Measurements from ENCODE around the gene HGFAC. TPM values are rescaled to one million over a fixed set of nuclear protein-coding genes. Genes with fewer than 3 reads are reported as not detected.

The HGFAC gene
- 0.07 to 0.31 TPM (median 0.19 TPM) in 5 replicates for total RNA-seq (2022; extraction: Qiagen RNA extraction)

DNA sequence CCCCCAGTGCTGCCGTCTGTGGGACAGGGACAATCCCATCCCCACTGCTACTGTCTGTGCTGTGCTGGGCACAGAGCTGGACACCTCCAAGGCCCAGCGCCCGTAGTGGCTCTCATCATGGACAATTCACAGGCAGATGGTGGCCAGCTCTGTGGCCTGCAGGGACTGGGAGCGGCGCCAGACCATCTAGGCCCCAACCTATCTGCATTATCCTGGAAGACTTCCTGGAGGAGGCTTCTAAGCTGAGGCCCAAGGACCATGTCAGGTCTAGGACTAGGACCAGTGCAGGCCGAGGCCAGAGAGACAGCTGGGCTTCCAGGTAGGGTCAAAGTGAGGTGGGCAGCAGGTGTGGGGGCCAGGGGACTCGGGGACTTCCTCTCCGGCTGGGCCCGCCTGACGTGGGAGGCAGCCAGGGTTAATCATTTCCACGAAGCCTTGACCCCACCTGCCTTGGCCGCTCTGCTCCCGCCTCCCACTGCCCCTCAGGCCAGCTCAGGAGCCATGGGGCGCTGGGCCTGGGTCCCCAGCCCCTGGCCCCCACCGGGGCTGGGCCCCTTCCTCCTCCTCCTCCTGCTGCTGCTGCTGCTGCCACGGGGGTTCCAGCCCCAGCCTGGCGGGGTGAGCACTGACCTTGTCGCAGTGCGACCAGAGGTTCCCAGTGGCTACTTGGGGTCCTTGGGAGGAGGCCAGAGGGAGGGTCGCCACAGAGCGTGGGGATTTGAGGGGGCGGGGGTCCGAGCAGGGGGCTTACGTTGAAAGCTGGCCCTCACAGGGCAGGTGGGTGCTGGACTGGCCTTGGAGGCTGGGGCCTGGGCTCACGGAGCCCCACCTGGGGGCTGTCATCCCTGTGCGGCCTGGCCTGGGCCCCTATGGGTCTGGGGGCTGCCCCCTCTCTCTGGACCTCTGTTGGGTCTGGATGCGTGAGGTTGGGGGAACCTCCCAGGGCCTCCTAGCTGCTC lies at the start of gene HGFAC:
Gene HGFAC (plus strand): TSS at position 468 of the 959 bp plus-strand sequence. CDS start 34 bp downstream, at position 502.

DNA sequence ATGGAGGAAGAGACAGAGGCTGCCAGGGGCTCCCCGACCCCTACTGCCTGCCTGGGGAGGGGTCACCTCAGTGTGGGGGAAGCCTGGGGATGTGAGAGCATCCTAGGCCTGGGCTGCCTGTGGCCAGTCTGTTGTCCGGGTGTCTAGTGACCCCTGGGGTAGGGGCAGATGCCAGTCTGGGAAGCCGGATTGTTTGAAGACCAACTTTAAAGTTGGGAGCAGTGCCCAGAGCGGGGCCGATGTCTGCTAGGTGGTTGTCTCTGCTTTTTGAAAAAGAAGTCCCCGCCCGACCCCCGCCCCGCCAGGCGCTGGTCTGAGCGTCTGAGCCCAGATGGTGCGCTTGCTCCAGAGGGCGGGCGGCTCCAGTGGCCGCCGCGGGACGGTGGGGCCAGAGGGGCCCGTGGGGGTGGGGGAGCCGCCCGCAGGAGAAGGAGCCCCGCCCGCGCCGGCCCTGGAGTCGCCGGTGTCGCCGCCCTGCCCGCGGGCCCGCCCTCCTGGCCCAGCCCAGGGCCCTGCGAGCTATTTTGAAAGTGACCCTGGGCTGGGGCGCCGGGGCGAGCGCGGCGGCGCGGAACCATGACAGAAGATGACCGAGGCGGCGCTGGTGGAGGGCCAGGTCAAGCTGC lies 21.1 kb downstream of the HGFAC start, which contains the start of gene DOK7:
Gene DOK7 (plus strand): TSS at position 517 of the 626 bp plus-strand sequence. CDS start 70 bp downstream, at position 587.

Other genes with a start within 250 kb of the HGFAC start
- gene MSANTD1, start 192.8 kb upstream of the HGFAC start, total RNA-seq (2022; extraction: Qiagen RNA extraction), result 0.08 to 0.20 TPM (median 0.12 TPM) in 5 replicates
- 10.0 to 13.4 TPM (median 12.4 TPM) in 5 replicates for gene RGS12, start 148.9 kb upstream of the HGFAC start, total RNA-seq (2022; extraction: Qiagen RNA extraction)
- 0.19 to 0.82 TPM (median 0.48 TPM) in 5 replicates for gene DOK7, start 21.3 kb downstream of the HGFAC start, total RNA-seq (2022; extraction: Qiagen RNA extraction)
- 108 to 137 TPM (median 128 TPM) in 5 replicates for gene LRPAP1, start 90.5 kb downstream of the HGFAC start, total RNA-seq (2022; extraction: Qiagen RNA extraction)